NCI-H1092 treated with DMSO at 0.1 percent for 48 hours (cell line): ENCODE data around the gene TRO.
A peak's percentile ranks its signal among the peaks of the same experiment; 100 is the strongest.

Experiments
- DNase-seq: peaks from one replicate; lab custom pipeline; 2025; lab: John Stamatoyannopoulos, UW

Gene TRO, protein sequence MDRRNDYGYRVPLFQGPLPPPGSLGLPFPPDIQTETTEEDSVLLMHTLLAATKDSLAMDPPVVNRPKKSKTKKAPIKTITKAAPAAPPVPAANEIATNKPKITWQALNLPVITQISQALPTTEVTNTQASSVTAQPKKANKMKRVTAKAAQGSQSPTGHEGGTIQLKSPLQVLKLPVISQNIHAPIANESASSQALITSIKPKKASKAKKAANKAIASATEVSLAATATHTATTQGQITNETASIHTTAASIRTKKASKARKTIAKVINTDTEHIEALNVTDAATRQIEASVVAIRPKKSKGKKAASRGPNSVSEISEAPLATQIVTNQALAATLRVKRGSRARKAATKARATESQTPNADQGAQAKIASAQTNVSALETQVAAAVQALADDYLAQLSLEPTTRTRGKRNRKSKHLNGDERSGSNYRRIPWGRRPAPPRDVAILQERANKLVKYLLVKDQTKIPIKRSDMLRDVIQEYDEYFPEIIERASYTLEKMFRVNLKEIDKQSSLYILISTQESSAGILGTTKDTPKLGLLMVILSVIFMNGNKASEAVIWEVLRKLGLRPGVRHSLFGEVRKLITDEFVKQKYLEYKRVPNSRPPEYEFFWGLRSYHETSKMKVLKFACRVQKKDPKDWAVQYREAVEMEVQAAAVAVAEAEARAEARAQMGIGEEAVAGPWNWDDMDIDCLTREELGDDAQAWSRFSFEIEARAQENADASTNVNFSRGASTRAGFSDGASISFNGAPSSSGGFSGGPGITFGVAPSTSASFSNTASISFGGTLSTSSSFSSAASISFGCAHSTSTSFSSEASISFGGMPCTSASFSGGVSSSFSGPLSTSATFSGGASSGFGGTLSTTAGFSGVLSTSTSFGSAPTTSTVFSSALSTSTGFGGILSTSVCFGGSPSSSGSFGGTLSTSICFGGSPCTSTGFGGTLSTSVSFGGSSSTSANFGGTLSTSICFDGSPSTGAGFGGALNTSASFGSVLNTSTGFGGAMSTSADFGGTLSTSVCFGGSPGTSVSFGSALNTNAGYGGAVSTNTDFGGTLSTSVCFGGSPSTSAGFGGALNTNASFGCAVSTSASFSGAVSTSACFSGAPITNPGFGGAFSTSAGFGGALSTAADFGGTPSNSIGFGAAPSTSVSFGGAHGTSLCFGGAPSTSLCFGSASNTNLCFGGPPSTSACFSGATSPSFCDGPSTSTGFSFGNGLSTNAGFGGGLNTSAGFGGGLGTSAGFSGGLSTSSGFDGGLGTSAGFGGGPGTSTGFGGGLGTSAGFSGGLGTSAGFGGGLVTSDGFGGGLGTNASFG (N-terminal part only)

GRCh38 chrX:54920610-54921426, at the start of gene TRO:
TSS of gene TRO (plus strand) at chrX:54920824. CDS start at chrX:54922247, 1,423 bp downstream.
- peak; percentile 71 for DNase-seq

GRCh38 chrX:54885740-54886139, 34.9 kb upstream of the TRO start:
- DNase-seq: no peak

DNA sequence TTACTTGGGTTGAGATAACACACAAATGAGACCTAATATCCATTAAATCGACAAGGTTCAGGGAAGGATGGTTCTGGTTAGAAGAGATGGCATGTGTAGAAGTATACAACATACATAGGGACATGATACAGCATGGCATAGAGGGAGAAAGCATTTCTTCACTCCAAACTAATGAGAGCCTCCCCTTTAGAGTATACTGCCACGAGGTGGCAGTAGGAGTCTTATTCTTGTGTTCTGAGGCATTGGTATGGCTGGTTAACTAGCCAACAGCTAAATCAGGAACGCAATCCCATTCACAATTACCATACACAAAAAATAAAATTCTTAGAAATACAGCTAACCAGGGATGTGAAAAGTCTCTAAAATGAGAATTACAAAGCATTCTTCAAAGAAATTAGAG, 29.1 kb upstream of the TRO start:
- peak; percentile 32 for DNase-seq

DNA sequence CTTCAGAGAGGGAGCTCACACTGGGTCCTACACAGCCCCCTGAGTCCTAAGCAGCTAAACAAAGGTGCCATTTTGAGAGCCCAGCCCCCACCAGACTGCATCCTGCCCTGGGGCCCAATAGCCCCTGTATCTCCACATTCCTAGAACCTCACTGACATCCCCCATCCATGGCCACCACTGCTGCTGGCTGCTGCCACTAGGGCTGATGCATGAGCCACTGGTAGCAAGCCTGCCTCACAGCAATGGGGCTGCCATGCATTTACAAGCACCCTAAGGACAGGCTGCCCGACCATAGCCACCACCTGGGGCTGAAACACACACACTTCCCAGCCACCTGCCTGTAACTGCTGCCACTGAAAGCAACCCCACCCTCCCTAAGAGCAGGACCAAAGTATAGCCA, 26.5 kb upstream of the TRO start:
- DNase-seq: no peak

DNA sequence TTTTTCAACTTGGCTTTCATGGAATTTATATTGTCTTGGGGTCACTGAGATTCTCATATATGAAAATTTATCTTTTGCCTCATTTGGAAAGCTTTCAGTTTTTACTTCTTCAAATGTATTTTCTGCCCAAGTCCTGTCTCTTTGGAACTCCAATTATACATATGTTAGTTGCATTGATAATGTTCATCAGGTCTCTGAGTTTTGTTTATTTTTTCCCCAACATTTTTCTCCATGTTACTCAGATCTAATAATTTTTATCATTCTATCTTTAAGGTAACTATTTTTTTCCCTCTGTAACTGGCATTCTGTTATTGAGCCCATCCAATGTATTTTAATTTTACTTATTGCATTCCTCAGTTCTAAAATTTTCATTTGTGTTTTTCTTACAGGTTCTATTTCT, 10.7 kb upstream of the TRO start:
- DNase-seq: no peak

DNA sequence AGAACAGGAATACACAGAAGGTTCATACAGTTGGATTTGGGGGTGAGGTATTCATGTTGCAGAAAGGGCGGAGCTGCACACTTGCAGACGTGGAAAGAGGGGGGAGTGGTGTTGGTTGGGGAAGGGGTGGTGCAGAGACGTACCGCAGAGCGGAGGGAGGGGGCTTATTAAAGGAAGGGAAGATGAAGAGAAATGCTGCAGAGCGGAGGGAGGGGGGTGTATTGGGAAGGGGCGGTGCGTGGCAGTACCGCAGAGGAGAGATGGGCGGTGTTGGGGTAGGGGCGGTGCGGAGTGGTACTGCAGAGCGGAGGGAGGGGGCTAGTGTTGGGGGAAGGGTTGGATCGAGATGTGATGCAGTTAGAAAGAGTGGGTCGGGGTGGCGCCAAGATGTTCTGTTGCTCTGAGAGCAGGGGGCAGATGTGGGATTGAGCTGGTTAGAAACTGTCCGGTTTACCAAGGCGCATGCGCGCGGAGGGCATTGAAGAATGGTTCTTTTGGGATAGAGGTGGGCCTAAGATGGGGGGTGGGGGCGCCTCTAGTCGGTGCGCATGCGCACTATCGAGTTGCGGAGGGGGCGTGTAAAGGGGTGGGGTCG, 900 bp downstream of the TRO start:
- DNase-seq: peak; percentile 77

- DNase-seq: no peak
These were observed 1.9 kb downstream of the TRO start for GRCh38 chrX:54922547-54922946.

DNA sequence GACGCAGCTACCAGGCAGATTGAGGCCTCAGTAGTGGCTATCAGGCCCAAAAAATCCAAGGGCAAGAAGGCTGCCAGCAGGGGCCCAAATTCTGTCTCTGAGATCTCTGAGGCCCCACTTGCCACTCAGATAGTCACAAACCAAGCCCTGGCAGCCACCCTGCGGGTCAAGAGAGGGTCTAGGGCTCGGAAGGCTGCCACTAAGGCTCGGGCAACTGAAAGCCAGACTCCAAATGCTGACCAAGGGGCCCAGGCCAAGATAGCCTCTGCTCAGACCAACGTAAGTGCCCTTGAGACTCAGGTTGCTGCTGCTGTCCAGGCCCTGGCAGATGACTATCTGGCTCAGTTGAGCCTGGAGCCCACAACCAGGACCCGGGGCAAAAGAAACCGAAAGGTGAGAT, 2.8 kb downstream of the TRO start:
- no peak for DNase-seq

DNA sequence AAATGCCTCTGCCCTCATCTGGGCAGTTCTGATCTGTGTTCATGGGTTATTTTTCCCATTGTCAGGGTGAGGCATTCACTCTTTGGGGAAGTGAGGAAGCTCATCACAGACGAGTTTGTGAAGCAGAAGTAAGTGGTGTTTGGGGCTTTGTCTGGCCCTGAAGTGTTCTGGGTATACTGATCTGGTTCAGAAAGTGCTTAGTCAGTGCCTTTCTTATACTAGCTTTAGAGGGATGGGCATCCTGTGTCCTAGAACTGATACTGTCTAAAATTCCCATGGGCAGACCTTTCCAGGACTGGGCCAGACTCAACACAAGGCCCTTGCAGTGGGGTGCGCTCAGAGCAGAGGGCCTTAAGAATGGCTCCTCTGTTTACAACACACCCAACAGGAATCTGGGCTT, 6.4 kb downstream of the TRO start:
- DNase-seq: no peak

DNA sequence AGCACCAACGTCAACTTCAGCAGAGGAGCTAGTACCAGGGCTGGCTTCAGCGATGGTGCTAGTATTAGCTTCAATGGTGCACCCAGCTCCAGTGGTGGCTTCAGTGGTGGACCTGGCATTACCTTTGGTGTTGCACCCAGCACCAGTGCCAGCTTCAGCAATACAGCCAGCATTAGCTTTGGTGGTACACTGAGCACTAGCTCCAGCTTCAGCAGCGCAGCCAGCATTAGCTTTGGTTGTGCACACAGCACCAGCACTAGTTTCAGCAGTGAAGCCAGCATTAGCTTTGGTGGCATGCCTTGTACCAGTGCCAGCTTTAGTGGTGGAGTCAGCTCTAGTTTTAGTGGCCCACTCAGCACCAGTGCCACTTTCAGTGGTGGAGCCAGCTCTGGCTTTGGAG, 8.3 kb downstream of the TRO start:
- no peak for DNase-seq

DNA sequence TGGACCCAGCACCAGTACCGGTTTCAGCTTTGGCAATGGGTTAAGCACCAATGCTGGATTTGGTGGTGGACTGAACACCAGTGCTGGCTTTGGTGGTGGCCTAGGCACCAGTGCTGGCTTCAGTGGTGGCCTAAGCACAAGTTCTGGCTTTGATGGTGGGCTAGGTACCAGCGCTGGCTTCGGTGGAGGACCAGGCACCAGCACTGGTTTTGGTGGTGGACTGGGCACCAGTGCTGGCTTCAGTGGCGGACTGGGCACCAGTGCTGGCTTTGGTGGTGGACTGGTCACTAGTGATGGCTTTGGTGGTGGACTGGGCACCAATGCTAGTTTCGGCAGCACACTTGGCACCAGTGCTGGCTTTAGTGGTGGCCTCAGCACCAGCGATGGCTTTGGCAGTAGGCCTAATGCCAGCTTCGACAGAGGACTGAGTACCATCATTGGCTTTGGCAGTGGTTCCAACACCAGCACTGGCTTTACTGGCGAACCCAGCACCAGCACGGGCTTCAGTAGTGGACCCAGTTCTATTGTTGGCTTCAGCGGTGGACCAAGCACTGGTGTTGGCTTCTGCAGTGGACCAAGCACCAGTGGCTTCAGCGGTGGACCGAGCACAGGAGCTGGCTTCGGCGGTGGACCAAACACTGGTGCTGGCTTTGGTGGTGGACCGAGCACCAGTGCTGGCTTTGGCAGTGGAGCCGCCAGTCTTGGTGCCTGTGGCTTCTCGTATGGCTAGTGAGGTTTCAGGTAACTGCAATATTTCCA, 9.8 kb downstream of the TRO start:
- no peak for DNase-seq

DNA sequence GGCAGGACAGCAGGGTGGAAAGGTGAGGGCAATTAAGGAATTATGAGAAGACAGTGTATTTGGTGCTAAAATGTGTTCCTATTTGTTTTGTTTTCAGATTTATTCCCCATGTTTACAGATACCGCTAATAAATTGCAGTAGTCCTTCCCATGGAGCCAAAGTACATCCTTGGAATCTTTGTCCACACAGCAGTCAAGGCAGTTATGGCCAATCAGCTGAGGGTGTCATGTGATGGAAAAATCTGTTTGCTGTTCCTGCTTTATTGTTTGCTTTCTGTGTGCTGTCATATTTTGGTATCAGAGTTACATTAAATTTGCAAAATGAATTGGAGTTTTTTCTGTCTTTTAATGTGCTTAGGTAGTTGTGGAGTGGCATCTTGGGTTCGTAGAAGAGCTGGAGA, 10.5 kb downstream of the TRO start:
- no peak for DNase-seq

DNA sequence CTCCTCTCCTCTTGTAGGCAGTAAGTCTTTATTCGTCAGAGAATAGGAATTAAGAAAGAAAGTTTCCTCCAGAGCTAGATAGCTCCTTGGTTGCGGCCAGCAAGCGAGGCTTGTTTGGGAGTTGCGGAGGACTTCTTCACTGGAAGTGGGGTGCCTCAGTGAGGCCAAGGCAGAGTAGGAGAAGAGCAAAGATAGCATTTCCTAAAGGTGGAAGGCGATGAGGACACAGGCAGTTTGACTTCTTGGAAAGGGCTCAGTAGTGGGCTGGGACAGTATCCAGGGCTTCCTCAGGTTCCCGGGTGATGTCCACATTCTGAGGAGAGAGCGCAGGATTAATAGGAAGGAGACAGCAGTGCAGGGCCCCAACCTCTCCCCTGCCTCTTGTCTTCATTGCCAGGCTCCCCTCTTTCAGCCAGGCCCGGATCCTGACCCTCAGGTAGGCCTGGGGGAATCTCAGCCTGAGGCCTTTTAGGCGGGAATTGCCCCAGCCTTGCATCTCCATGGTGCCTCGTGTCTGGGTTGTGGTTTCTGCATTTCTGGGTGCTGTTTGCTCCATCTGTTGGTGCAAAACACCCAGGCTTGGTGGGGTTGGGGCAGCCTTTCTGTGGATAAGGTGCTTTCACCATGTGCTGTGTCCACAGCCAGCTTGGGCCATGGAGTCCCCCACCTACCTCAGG, 12.7 kb downstream of the TRO start:
- DNase-seq: no peak

GRCh38 chrX:54934058-54934457, 13.4 kb downstream of the TRO start:
- no peak for DNase-seq

DNA sequence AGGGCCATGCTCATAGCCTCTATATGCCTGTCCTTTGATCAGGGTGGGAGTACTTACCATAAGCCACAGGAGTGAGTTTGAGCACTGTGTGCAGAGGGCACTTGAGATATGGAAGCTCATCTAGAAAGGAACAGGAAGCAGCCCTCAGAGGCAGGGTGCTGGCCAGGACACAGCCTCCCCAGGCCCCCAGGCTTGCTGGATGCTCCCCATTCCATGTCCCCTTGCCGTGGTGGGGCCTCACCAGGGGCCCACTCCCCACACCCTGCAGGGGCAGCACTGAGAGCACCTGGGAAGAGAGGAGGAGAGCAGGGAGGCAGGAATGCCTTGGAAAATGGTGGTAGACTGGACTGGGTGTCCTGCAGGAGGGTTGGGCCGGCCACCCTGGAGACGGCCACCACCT, 14.3 kb downstream of the TRO start:
- DNase-seq: no peak

DNA sequence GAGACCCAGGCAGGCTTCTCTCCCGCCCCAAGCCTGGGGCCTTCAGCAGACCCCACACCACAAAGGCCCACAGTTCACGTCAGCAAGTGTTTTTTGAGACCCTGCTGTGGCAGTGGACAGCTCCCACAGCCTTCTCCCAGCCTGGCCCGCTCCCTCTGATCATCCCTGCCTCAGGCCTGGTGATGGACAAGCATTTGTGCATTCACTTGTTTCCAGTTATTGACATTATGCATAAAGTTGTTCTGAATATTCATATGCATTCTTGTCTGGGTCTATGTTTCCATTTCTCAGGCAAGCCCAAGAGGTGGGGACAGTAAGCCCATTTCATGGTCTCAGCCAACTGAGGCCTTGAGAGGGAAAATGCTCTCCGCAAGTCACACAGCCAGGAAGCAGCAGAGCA, 14.7 kb downstream of the TRO start:
- DNase-seq: no peak

GRCh38 chrX:54937416-54937815, 16.8 kb downstream of the TRO start:
- no peak for DNase-seq

GRCh38 chrX:54944816-54945215, 24.2 kb downstream of the TRO start:
- DNase-seq: no peak

DNA sequence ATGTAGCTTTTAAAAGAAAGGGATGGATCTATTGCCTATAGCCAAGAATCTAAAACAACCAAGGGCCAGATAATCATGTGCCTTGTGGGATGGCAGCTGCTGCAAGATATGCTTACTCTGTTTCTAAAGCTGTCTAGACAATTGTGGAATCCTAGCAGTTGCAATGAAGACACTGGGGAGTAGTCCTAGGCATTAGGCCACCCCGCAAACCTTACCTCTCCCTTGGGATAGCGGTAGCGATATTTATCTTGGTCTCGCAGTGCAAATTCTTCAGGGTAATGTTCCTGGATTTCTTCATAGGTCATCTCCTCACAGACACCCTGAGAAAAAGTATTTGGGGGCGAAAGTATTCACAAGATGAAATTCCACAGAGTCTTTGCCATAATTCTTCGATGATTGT, 24.6 kb downstream of the TRO start:
- no peak for DNase-seq
